OCI-LY7 (cell line): ENCODE measurements around the gene RAPGEF4. TPM values are rescaled to one million over a fixed set of nuclear protein-coding genes. Genes with fewer than 3 reads are reported as not detected.

Experiments
- BruUV-seq: library from RNA; stranded (reverse); fragments of 400-500 nt; replicated peaks from 2 replicates; lab custom pipeline; 2021; lab: Mats Ljungman, UMichigan
- CTCF ChIA-PET: fragments of 300-600 bp; sonication (Branson Sonifier 250); formaldehyde crosslinking; loops from one replicate; lab custom pipeline; 2022; ENCODE audit warnings: antibody characterized with exemption; ENCODE audit not compliant: unreplicated experiment; lab: Charles Lee
- POLR2A ChIA-PET: fragments of 300-600 bp; sonication (Branson Sonifier 250); formaldehyde crosslinking; loops from one replicate; lab custom pipeline; 2022; ENCODE audit warnings: antibody characterized with exemption; lab: Charles Lee
- DNase-seq: peaks from one replicate; pipeline ENCODE4 v3.0.0-alpha.2; 2015; ENCODE audit warnings: low spot score
- H2AFZ ChIP-seq: fragments of 200-600 bp; sonication (generic), shearing (Covaris generic); 2 replicates; pipeline ENCODE4 v1.6.1; 2014; ENCODE audit warnings: mild to moderate bottlenecking, antibody characterized with exemption, low read length, moderate library complexity
- H3K27ac ChIP-seq: fragments of 200-600 bp; sonication (generic); 2 replicates; pipeline ENCODE4 v1.5.1; 2014; ENCODE audit warnings: mixed run types, low read depth, mild to moderate bottlenecking, moderate library complexity, low read length, inconsistent platforms; ENCODE audit not compliant: poor library complexity, severe bottlenecking
- H3K36me3 ChIP-seq: fragments of 200-600 bp; sonication (generic); 2 replicates; pipeline ENCODE4 v1.6.1; 2014; ENCODE audit warnings: mild to moderate bottlenecking, antibody characterized with exemption, low read length, moderate library complexity, mixed read lengths; ENCODE audit not compliant: insufficient read depth
- H3K4me1 ChIP-seq: fragments of 200-600 bp; sonication (generic); 2 replicates; pipeline ENCODE4 v1.5.1; 2014; ENCODE audit warnings: mild to moderate bottlenecking, low read length; ENCODE audit not compliant: insufficient read depth, poor library complexity, severe bottlenecking
- H3K4me2 ChIP-seq: fragments of 200-600 bp; sonication (generic); 2 replicates; pipeline ENCODE4 v1.6.1; 2014; ENCODE audit warnings: mild to moderate bottlenecking, low read length
- H3K4me3 ChIP-seq: fragments of 200-600 bp; sonication (generic); 2 replicates; pipeline ENCODE4 v1.5.1; 2014; ENCODE audit warnings: mild to moderate bottlenecking, low read depth, low read length; ENCODE audit not compliant: poor library complexity, severe bottlenecking
- H3K79me2 ChIP-seq: fragments of 200-600 bp; sonication (generic); 2 replicates; pipeline ENCODE4 v1.6.1; 2016; ENCODE audit warnings: low read depth, mild to moderate bottlenecking, low read length, moderate library complexity, mixed read lengths; ENCODE audit not compliant: insufficient read depth
- H3K9me2 ChIP-seq: fragments of 200-600 bp; sonication (generic); 2 replicates; pipeline ENCODE4 v1.6.1; 2016; ENCODE audit warnings: mild to moderate bottlenecking, low read length, mixed read lengths; ENCODE audit not compliant: insufficient read depth
- H3K9me3 ChIP-seq: fragments of 200-600 bp; sonication (generic); 2 replicates; pipeline ENCODE4 v1.6.1; 2014; ENCODE audit warnings: mild to moderate bottlenecking, mixed run types, low read length, mixed read lengths
- H4K20me1 ChIP-seq: fragments of 200-600 bp; sonication (generic); 2 replicates; pipeline ENCODE4 v1.6.1; 2014; ENCODE audit warnings: mild to moderate bottlenecking, antibody characterized with exemption, low read length, moderate library complexity, mixed read lengths; ENCODE audit not compliant: insufficient read depth
- EZH2phosphoT487 ChIP-seq: fragments of 200-600 bp; sonication (generic); IDR thresholded peaks from 2 replicates; pipeline ENCODE4 v1.6.1; 2018; ENCODE audit warnings: low read depth, borderline replicate concordance, mild to moderate bottlenecking, mixed run types, antibody characterized with exemption, low read length, moderate library complexity, mixed read lengths
- intact Hi-C: fragments of 100-400 bp; cut with micrococcal nuclease; formaldehyde crosslinking; loops from one replicate; pipeline ENCODE4 v1.10.0; 2022; ENCODE audit not compliant: unreplicated experiment
- total RNA-seq, 2 experiments: library from RNA; depleted of rRNA in 1 of 2; stranded (reverse); fragments of >200 nt in 1 of 2; shearing (Covaris generic) in 1 of 2; gene quantifications; 2 replicates each; pipeline ENCODE4 v1.2.3, GENCODE V29; 2014 to 2022
- TF ChIP-seq, protein P1 (sequence below): fragments of 200-600 bp; sonication (generic); conservative IDR thresholded peaks from 2 replicates; pipeline ENCODE4 v1.5.1; 2014; ENCODE audit warnings: mild to moderate bottlenecking, antibody characterized with exemption, low read length, moderate library complexity, mixed read lengths

The RAPGEF4 gene
- total RNA-seq, 2 experiments from 2014 or later, result 0.22 to 0.55 TPM

DNA sequence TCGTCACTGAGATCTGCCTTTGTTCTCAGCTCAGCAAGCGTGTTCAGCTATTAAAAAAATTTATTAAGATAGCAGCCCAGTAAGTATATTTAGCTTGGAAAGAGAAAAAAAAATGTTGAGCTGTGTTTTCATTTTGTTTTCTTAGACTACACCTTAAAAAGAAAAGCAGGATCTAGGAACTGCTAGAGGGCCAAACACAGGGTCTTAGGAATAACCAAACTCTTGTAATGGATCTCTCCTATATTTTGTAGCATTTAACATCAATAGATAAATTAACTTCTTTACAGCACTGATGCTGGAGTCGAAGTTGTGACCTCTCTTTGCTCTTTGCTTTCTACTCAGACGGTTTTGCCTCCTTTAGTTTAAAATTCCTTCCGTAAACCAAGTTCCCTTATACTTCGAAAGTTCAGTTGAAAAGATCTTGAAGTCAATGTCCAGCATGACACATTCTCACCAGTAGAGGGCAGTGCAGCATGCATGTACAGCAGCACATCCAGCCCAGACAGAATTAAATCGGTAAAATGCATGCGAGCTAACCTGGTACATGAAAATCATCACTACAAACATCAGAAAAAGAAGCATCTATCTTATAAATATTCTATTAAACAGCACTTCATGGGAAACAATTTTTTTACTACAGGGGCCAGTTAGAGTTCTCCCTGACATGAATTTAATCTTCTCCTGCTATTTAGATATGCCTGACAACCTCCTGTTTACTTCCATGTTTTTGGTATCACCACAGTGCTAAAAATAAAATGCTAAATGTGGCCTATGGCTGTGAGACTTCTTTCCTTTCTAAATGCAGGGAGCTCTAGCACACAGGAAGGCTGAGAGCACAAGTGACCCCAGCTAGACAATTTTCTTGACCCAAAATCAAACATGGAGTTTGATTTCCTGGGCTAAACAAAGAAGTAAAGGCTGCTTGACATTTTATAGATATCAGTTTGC, 291.8 kb downstream of the RAPGEF4 start:
- H3K4me1 ChIP-seq, result no peaks in the 10 kb centered on the region
- POLR2A ChIA-PET, result interaction anchor here (0.5 to 2.2 kb wide), 12 partner anchors 21 to 1711 kb away, joined by 3 to 10 read pairs (median 4); no protein-coding TSS in a partner anchor
- no TSS peak for BruUV-seq
- H4K20me1 ChIP-seq, result no peaks in the 10 kb centered on the region
- TF ChIP-seq EZH2phosphoT487, result no peak
- TF ChIP-seq, protein P1, sequence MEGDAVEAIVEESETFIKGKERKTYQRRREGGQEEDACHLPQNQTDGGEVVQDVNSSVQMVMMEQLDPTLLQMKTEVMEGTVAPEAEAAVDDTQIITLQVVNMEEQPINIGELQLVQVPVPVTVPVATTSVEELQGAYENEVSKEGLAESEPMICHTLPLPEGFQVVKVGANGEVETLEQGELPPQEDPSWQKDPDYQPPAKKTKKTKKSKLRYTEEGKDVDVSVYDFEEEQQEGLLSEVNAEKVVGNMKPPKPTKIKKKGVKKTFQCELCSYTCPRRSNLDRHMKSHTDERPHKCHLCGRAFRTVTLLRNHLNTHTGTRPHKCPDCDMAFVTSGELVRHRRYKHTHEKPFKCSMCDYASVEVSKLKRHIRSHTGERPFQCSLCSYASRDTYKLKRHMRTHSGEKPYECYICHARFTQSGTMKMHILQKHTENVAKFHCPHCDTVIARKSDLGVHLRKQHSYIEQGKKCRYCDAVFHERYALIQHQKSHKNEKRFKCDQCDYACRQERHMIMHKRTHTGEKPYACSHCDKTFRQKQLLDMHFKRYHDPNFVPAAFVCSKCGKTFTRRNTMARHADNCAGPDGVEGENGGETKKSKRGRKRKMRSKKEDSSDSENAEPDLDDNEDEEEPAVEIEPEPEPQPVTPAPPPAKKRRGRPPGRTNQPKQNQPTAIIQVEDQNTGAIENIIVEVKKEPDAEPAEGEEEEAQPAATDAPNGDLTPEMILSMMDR, result peak; percentile 99
- intact Hi-C loops, result loop anchor here (1.0 to 5.0 kb wide), 4 partner anchors 183 to 1315 kb away; partner anchors contain the start of gene CDCA7
- CTCF ChIA-PET, result interaction anchor here (0.6 to 1.3 kb wide), 3 partner anchors 131 to 260 kb away, joined by 3 to 5 read pairs (median 3); no protein-coding TSS in a partner anchor
- peak overlapping the region; percentile 30; the same call in 1 of the 2 replicates for H2AFZ ChIP-seq
- no peaks in the 10 kb centered on the region for H3K36me3 ChIP-seq
- peak; percentile 85 for DNase-seq
- H3K4me2 ChIP-seq, result peak overlapping the region; percentile 1; the same call in 1 of the 2 replicates
- no peak overlapping the region for H3K27ac ChIP-seq
- H3K9me3 ChIP-seq, result no peaks in the 10 kb centered on the region
- H3K79me2 ChIP-seq, result no peaks in the 10 kb centered on the region
- H3K4me3 ChIP-seq, result no peak overlapping the region
- H3K9me2 ChIP-seq, result no peaks in the 10 kb centered on the region

DNA sequence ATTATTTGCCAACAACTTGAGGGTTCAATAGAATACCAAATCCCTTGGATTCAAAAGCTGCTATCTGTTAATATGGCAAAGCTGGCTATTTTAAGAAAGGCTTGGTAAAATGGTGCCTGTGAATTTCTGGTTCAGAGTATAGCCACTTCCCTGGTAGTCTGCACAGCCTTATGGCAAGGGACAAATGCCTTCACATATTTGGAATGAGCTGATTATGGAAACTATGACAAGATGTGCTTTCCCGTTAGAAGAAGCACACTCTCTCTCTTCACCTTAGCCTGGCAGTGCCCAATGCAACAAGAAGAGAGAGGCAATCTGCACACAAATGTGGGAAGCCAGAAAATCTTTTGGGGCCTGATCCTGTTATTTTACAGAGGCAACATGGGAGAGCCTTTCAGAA, 292.5 kb downstream of the RAPGEF4 start:
- H3K4me2 ChIP-seq, result no peak overlapping the region
- H3K27ac ChIP-seq, result no peak overlapping the region
- no peaks in the 10 kb centered on the region for H3K79me2 ChIP-seq
- no peaks in the 10 kb centered on the region for H3K4me1 ChIP-seq
- no peak overlapping the region for H3K4me3 ChIP-seq
- no peak for DNase-seq
- intact Hi-C loops, result loop anchor here (5.0 kb wide), 2 partner anchors 324 to 1314 kb away; partner anchors contain the start of gene CDCA7
- H3K9me2 ChIP-seq, result no peaks in the 10 kb centered on the region
- POLR2A ChIA-PET, result interaction anchor here (0.7 to 2.2 kb wide), 7 partner anchors 30 to 1712 kb away, joined by 3 to 10 read pairs (median 4); no protein-coding TSS in a partner anchor
- TF ChIP-seq EZH2phosphoT487, result no peak
- TF ChIP-seq, protein P1, result no peak
- no peaks in the 10 kb centered on the region for H4K20me1 ChIP-seq
- H3K9me3 ChIP-seq, result no peaks in the 10 kb centered on the region
- peak overlapping the region; percentile 26; the same call in 1 of the 2 replicates for H2AFZ ChIP-seq
- no TSS peak for BruUV-seq
- H3K36me3 ChIP-seq, result no peaks in the 10 kb centered on the region
- CTCF ChIA-PET, result interaction anchor here (0.5 to 1.5 kb wide), 4 partner anchors 130 to 1847 kb away, joined by 3 to 6 read pairs (median 3); no protein-coding TSS in a partner anchor
